H4 (cell line): ENCODE measurements around the gene ASXL2. TPM values are rescaled to one million over a fixed set of nuclear protein-coding genes. Genes with fewer than 3 reads are reported as not detected.
A peak's percentile ranks its signal among the peaks of the same experiment; 100 is the strongest.

Experiments used
- DNase-seq: peaks from one replicate; pipeline ENCODE4 v3.0.0-alpha.2; 2015; ENCODE audit warnings: low spot score
- total RNA-seq: library from RNA; depleted of rRNA; stranded (reverse); fragments of >200 nt; shearing (Covaris generic); gene quantifications from 2 replicates; pipeline ENCODE4 v1.2.3, GENCODE V29; 2014; rRNA removed

Gene ASXL2
- total RNA-seq, 1 experiment from 2014 or later = 4.4 TPM

DNA sequence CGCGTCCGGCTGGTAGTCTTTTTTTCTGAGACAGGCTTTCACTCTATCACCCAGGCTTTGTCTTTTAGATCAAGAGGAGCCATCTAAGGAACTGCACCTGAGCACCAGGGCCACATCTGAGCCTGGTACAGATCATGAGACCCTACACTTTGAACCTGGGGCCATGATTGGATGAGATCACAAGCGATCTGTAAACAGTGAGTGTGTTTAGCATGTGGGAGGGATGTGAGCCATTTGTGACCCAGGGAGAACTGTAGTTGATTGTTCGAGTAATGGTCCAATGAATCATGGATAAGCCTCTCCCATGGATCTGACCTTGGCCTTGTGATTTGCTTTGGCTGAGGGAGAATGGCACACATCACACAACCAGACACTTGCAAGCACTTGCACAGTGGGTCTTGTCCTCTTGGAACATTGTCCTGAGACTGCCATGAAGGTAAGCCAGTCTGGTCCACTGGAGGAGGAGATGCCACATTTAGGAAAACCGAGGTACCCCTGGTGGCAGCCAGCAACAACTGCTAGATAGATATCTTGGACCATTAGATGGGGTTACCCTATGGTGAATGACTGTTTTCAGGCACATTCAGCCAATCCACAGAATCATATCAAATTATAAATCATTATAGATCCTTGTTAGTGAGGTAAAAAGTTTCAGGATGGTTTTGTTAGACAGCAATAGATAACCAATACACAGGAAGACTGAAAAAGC, 185.4 kb downstream of the ASXL2 start:
- DNase-seq = no peak

- DNase-seq = no peak
Observed at GRCh38 chr2:25692143-25692542, 186.1 kb downstream of the ASXL2 start.

DNA sequence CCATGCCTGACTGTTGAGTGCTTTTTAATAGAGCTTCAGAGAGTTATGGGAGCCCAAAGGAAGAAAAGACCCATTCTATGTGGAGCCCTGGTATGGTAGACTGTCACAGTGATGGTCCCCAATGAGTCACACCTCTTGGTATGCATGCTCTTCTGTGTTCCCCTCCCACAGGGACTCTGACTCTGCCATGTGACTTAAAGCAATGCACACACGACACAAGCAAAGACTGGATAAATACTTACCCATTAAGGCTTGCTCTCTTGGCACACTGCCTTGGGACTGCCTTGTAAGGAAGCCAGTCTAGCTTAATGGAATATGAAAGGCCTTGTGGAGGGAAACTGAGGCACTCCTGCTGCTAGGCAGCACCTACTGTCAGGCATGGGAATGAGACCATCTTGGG, 188.2 kb downstream of the ASXL2 start:
- peak; percentile 44 for DNase-seq

DNA sequence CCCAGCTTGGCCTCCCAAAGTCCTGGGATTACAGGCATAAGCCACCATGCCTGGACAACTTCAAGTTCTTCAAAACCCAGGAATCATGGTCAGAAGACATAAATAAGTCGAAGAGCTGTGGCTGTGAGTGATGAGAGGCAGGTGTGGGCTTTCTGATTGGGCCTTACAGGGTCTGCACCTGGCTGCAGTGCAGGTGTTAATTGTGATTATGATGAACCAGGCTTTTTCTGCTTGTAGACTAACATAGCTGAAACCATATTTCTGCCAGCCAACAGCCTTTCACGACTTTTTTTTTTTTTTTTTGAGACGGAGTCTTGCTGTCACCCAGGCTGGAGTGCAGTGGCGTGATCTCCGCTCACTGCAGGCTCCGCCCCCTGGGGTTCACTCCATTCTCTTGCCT, 190.1 kb downstream of the ASXL2 start:
- no peak for DNase-seq

DNA sequence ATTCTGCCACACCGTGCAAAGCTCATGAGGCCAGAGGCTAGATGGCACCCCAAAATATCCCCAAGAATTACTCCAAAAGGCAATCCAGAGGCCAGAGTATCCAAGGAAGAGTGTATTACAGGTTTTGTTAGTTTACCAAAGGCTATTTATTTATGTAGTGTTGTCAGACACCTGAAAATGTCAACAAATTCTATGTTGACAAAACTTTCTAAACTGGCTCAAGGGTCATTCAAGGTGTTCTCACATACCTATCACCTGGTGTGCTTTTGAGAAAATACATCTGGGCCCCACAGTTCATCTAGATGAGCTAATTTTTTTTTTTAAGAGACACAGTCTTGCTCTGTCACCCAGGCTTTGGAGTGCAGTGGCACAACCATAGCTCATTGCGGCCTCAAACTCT, 192.5 kb downstream of the ASXL2 start:
- no peak for DNase-seq

DNA sequence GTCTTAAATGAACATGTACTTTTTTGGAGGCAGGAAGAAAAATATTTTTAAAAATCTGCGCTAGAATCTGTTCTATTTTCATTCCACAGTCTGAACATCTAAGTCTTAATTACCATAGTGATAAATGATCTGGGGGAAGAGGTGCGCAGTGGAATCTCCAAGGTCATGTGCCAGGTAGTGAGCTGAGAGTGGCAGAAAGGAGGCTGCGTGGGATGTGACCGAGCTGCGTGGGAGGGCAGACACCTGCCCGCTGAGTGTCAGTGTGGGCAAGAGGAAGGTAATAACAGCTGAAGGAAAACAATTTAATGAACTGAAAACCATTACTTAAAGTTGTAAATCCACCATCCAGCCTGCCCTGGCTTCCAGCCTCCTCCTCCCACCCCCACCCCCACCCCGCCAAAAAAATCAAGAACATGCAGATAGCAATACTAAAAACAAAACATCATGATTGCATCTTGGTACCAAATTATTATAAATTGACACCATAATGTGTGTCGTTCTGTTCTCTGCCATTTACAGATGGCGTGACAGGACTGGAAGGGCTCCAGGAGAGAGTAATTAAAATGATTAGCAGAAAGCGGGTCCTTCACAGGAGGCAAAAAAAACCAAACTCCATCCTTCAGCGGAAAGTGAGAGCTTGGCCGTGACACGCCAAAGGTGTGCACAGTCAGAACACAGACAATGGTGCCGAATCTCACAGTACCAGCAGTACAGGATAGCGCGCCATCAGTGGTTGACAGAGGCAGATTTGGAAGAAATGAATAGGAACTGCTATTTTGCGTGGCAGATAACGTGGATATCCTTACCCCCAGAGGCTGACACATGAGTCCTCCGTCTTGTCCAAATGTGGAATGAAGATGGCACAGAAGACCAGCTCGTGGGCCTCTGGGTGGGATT, 193.5 kb downstream of the ASXL2 start:
- DNase-seq = no peak

Other genes with a start within 250 kb of the ASXL2 start
- gene DTNB, start 204.9 kb downstream of the ASXL2 start, total RNA-seq = 4.8 and 5.9 TPM in 2 replicates
- gene KIF3C, start 104.0 kb upstream of the ASXL2 start, total RNA-seq = 3.5 and 3.7 TPM in 2 replicates
- gene RAB10, start 155.6 kb upstream of the ASXL2 start, total RNA-seq = 42.6 and 61.1 TPM in 2 replicates